GM21786 (cell line): Measurements from ENCODE around the gene BCL2L13.

Source experiments
- ATAC-seq: cut with Tn5 transposase; IDR thresholded peaks from one replicate; pipeline ENCODE4 v1.9.1; 2021; ENCODE audit not compliant: unreplicated experiment

Gene BCL2L13

DNA sequence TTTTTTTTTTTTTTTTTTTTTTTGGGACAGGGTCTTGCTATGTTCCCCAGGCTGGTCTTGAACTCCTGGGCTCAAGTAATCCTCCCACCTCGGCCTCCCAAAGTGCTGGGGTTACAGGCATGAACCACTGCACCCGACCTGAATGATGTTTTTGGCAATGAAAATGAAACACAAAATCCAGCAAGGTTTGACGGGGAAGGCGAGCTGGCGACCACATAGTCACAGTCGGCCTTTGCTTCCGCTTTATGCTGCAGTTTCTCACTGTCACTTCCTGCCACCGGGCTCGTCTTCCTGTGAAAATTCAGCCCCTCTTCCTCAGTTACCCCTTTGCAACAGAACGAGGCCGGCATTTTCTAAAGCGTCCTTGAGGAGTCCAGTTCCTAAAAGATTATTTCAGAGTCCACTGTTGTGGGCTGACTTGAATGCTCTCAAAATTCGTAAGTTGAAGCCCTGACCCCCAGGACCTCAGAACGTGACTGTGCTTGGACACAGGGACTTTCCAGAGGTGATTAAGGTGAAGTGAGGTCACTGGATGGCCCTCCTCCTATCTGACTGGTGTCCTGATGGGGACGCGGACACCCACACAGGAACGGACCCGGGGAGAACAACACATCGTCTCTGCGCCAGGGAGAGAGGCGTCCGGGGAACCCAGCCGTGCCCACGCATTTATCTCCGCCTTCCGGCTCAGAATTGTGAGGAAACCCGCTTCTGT lies 138.6 kb downstream of the BCL2L13 start:
- no peak for ATAC-seq

DNA sequence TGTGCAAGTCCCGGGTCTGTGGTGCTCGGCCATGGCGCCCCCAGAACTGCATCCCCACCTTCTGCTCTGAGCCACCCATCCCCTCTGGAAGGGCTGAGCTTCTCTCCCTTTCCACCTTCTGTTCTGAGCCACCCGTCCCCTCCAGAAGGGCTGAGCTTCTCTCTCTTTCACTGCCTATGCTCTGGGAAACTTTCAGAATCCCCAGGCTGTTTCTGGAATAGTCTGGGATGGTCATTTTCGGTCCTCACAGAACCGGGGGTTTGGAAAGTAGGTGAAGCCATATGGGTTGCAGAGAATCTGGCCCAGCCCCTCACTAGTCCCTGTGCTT lies 139.1 kb downstream of the BCL2L13 start:
- no peak for ATAC-seq

DNA sequence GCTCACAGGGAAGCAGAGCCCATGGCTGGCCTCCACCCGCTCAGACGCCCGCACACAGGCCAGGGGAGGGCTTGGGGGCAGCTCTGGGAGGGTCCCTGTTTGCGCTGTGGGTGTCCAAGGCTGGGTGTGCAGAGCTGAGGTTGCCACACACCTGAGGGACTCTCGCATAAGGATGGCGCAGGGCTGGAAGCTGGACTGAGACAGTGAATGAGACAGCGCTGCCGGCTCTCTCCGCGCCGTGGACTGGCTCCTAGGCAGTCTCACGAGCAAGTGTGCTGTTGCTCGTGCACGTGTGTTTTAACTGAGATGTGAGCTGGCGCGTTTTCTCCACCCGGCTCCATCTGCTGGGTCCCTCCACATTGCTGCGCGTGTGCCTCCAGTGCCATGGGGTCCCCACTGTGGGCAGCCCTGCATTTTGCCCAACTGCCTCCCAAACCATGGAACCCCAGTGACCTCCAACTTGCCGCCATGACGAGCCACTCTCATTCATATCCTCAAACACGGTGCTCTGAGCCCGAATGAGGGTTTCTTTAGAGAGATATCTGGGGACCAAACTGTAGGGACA lies 139.9 kb downstream of the BCL2L13 start:
- ATAC-seq: no peak

DNA sequence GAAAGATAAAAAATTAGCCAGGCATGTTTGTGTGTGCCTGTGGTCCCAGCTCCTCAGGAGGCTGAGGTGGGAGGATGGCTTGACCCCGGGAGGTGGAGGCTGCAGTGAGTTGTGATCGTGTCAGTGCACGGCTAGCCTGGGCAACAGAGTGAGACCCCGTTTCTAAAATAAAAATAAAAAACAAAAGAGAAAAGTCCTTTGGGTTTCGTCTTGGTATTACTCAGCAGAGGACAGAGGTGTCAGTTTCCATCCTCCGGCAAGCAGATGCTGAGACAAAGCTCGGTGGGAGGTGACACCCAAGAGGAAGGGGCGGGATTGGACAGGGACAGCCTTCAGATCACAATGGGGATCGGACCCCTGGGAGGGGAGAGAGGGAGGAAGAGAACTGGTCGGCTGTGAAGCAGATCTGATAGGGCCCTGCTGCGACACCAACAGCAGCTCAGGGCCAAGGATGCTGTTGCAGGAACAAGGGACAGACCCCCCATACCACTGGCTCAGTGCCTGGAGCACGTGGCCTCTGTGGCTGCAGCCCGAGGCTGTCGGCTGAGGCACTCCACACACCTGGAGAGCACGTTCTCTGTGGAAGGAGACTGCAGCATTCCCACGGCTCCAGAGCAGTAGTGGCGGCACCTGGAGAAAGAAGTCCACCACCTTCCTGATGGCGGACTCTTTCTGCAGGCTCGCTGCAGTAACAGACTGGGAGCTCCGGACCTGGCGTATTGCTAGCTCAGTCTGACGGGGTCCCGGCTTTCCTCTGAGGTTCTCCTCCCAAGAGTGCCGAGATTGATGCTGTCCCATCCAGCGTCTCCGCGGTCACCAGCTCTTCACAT lies 140.9 kb downstream of the BCL2L13 start:
- peak; percentile 45 for ATAC-seq

GRCh38 chr22:17780116-17780740 lies 141.7 kb downstream of the BCL2L13 start:
- ATAC-seq: no peak
